Smooth muscle cell (in vitro differentiated cells): ENCODE measurements around the gene WARS2. TPM values are rescaled to one million over a fixed set of nuclear protein-coding genes. Genes with fewer than 3 reads are reported as not detected.

Source experiments
- polyA plus RNA-seq: library from polyadenylated mRNA; unstranded; fragments of >200 nt; fragmentation: Nextera tagmentation; extraction: Ambion mirVana; gene quantifications from 2 replicates; pipeline ENCODE4 v1.2.1, GENCODE V29; 2016
- small RNA-seq: library from RNA; depleted of rRNA; stranded (forward); fragments of <200 nt; gene quantifications from one replicate; pipeline ENCODE3, GENCODE V24; 2014
- total RNA-seq: library from RNA; depleted of rRNA; stranded (reverse); fragments of >200 nt; gene quantifications from 2 replicates; pipeline ENCODE4 v1.2.3, GENCODE V29; 2014

Gene WARS2
- total and polyA plus RNA-seq, 2 experiments from 2014 or later = 5.9 to 9.6 TPM

Small RNAs within 50 kb of the gene (small RNA-seq; reads per million reads assigned to genes)
- not detected for gene AL139420.2

Other genes with a start within 250 kb of the WARS2 start
- gene TBX15, start 152.3 kb downstream of the WARS2 start, total RNA-seq = 3.5 and 7.4 TPM in 2 replicates
- 2.1 and 2.7 TPM in 2 replicates for gene TBX15, start 152.3 kb downstream of the WARS2 start, polyA plus RNA-seq
- gene HAO2, start 228.1 kb upstream of the WARS2 start, total RNA-seq = not detected in 2 replicates
- gene HAO2, start 228.1 kb upstream of the WARS2 start, polyA plus RNA-seq = not detected in 2 replicates